ENCODE measurements around the gene GPR55. TPM values are rescaled to one million over a fixed set of nuclear protein-coding genes. Genes with fewer than 3 reads are reported as not detected.
"Not testable (repeated sequence)": the region's sequence is repeated elsewhere in the genome, so short reads cannot be mapped to it uniquely, and the experiment has no call there.

Gene GPR55
- total RNA-seq, 6 experiments from 2014 or later: 0.06 to 0.12 (median 0.07) TPM; not detected in 3

DNA sequence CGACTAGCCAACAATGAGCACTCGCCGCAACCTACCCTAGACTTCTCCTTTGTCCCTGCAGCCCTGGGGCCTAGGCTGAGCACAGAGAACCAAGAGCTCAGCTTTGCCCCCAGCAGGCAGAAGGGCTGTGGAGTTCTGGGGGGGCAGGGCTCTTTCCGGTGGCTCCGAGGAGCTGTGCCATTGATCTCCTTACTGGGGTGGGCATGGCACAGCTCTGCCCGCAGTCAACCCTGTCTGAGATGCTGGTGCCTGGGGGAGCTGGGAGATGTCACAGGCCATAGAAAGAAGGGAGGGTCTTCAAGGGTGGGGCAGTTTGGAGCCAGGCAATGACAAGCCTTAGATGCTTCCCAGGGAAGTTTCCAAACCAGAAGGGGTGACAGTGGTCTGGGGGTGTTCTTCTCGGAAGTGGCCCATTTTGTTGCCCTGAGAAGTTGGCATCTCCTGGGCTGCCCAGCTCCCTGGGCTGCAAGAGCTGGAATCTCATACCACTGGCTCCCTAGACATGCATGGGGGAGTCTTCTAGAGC lies 14.1 kb upstream of the GPR55 start:
- H3K36me3 ChIP-seq: no peaks in the 10 kb centered on the region
- WGBS (ENCODE audit: insufficient coverage, low coverage, low lambda C conversion rate, missing lambda C conversion rate): 71% methylated on average over 1 of the region's 7 CpGs
- H3K4me3 ChIP-seq: no peak overlapping the region
- TF ChIP-seq, protein P1, sequence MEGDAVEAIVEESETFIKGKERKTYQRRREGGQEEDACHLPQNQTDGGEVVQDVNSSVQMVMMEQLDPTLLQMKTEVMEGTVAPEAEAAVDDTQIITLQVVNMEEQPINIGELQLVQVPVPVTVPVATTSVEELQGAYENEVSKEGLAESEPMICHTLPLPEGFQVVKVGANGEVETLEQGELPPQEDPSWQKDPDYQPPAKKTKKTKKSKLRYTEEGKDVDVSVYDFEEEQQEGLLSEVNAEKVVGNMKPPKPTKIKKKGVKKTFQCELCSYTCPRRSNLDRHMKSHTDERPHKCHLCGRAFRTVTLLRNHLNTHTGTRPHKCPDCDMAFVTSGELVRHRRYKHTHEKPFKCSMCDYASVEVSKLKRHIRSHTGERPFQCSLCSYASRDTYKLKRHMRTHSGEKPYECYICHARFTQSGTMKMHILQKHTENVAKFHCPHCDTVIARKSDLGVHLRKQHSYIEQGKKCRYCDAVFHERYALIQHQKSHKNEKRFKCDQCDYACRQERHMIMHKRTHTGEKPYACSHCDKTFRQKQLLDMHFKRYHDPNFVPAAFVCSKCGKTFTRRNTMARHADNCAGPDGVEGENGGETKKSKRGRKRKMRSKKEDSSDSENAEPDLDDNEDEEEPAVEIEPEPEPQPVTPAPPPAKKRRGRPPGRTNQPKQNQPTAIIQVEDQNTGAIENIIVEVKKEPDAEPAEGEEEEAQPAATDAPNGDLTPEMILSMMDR (IDR thresholded peaks at IDR 0.05): no peak
- TF ChIP-seq POLR2A (IDR thresholded peaks at IDR 0.05): no peak
- intact Hi-C loops (cut with DNase I): no loop called here
- H3K27ac ChIP-seq: no peak overlapping the region
- H3K27me3 ChIP-seq: no peaks in the 10 kb centered on the region
- no peak for ATAC-seq
- no peaks in the 10 kb centered on the region for H3K4me1 ChIP-seq
- no peak for DNase-seq
- H3K9me3 ChIP-seq: no peaks in the 10 kb centered on the region

- intact Hi-C loops (cut with DNase I): no loop called here
- DNase-seq: no peak
Observed at GRCh38 chr2:230938516-230939065, 13.5 kb upstream of the GPR55 start.

DNA sequence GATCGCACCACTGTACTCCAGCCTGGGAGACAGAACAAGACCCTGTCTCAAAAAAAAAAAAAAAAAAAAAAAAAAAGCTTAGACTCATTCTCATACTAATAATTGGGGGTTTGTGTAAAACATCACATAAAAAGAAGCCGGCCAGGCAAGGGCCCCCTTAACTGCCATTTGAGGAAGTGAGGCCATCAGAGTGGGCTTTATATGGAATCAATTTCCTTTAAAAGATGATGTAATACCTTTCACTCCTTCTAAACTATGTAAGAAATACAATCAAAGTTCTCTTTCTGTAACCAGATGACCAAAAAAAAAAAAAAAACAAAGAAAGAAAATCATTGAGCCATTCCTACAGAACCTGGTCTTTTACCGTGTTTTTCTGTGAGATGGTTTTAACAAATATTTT lies 13.1 kb upstream of the GPR55 start:
- 81% methylated on average over 2 of the region's 3 CpGs for whole genome bisulfite sequencing (ENCODE audit: insufficient coverage, low coverage, low lambda C conversion rate, missing lambda C conversion rate)
- no peak for DNase-seq
- Histone ChIP-seq H3K4me1 (no peaks in the 10 kb centered on the region), H3K27ac (no peak overlapping the region), H3K4me3 (no peak overlapping the region), H3K36me3 (no peaks in the 10 kb centered on the region), H3K9me3 (no peaks in the 10 kb centered on the region), H3K27me3 (no peaks in the 10 kb centered on the region)
- intact Hi-C loops (cut with DNase I): no loop called here
- no peak for TF ChIP-seq POLR2A (IDR thresholded peaks at IDR 0.05)
- TF ChIP-seq, protein P1 (IDR thresholded peaks at IDR 0.05): no peak
- ATAC-seq: no peak

More at GRCh38 chr2:230938516-230939065, 13.5 kb upstream of the GPR55 start:
- Histone ChIP-seq H3K27me3 (no peaks in the 10 kb centered on the region), H3K9me3 (no peaks in the 10 kb centered on the region), H3K27ac (no peak overlapping the region), H3K4me3 (no peak overlapping the region), H3K36me3 (no peaks in the 10 kb centered on the region), H3K4me1 (no peaks in the 10 kb centered on the region)
- TF ChIP-seq, protein P1 (IDR thresholded peaks at IDR 0.05): no peak
- no peak for TF ChIP-seq POLR2A (IDR thresholded peaks at IDR 0.05)
- 80% methylated on average over 1 of the region's 12 CpGs for WGBS (ENCODE audit: insufficient coverage, low coverage, low lambda C conversion rate, missing lambda C conversion rate)
- no peak for ATAC-seq

DNA sequence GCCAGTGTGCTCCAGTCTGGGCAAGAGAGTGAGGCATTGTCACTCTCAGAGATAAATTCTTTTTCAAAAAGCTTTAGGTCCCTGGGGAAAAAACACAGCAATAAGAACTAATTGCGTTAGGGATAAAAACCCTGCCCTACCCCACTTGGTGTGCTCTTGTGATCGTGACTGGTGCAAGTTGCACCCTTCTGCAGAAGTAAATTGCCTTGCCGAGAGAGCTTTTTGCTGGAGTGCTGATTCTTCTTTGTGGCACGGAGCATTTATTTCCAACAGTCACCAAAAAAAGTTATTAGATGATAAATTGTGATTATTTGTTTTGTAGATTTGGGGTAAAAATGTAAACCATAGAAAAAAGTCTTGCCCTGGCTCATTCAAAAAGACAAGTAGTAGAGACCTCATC lies 12.3 kb upstream of the GPR55 start:
- no peak overlapping the region for H3K4me3 ChIP-seq
- no peaks in the 10 kb centered on the region for H3K9me3 ChIP-seq
- 78% methylated on average over 4 of the region's 4 CpGs for WGBS (ENCODE audit: insufficient coverage, low coverage, low lambda C conversion rate, missing lambda C conversion rate)
- H3K36me3 ChIP-seq: no peaks in the 10 kb centered on the region
- H3K4me1 ChIP-seq: no peaks in the 10 kb centered on the region
- TF ChIP-seq, protein P1 (IDR thresholded peaks at IDR 0.05): no peak
- no peak for TF ChIP-seq POLR2A (IDR thresholded peaks at IDR 0.05)
- H3K27ac ChIP-seq: no peak overlapping the region
- no peak for ATAC-seq
- no peak for DNase-seq
- intact Hi-C loops (cut with DNase I): no loop called here
- H3K27me3 ChIP-seq: no peaks in the 10 kb centered on the region

DNA sequence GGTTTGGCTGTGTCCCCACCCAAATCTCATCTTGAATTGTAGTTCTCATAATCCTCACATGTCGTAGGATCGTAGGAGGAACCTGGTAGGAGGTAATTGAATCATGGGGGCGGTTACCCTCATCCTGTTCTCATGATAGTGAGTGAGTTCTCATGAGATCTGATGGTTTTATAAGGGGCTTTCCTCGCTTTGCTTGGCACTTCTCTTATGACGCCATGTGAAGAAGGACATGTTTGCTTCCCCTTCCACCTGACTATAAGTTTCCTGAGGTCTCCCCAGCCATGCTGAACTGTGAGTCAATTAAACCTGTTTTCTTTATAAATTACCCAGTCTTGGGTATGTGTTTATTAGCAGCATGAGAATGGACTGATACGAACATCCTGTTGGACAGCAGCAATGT lies 11.2 kb upstream of the GPR55 start:
- H3K36me3 ChIP-seq; H3K9me3 ChIP-seq; H3K27me3 ChIP-seq; H3K27ac ChIP-seq; H3K4me3 ChIP-seq; ATAC-seq; H3K4me1 ChIP-seq; DNase-seq; intact Hi-C loops (cut with DNase I): not testable (repeated sequence)
- WGBS (ENCODE audit: insufficient coverage, low coverage, low lambda C conversion rate, missing lambda C conversion rate): 78% methylated on average over 5 of the region's 6 CpGs
